ENCODE results near the gene CYP4A22.
"Not testable (repeated sequence)": the region's sequence is repeated elsewhere in the genome, so short reads cannot be mapped to it uniquely, and the experiment has no call there.

DNA sequence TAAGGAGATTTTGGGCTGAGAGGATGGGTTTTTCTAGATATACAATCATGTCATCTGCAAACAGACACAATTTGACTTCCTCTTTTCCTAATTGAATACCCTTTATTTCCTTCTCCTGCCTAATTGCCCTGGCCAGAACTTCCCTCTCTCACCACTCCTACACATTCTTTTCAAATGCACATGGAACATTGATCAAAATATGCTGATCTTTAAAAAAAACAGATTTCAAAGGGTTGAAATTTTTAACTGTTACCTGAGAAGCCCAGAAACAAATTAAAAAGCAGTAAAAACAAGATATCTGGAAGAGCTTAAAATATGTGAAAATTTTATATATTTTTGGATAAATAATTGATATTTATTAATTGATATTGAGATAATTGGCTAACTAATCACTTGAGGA, 12.4 kb upstream of the CYP4A22 start:
- not testable (repeated sequence) for TF ChIP-seq POLR2AphosphoS5, POLR2A, EP300 (IDR thresholded peaks at IDR 0.05)
- TF ChIP-seq, protein P1, sequence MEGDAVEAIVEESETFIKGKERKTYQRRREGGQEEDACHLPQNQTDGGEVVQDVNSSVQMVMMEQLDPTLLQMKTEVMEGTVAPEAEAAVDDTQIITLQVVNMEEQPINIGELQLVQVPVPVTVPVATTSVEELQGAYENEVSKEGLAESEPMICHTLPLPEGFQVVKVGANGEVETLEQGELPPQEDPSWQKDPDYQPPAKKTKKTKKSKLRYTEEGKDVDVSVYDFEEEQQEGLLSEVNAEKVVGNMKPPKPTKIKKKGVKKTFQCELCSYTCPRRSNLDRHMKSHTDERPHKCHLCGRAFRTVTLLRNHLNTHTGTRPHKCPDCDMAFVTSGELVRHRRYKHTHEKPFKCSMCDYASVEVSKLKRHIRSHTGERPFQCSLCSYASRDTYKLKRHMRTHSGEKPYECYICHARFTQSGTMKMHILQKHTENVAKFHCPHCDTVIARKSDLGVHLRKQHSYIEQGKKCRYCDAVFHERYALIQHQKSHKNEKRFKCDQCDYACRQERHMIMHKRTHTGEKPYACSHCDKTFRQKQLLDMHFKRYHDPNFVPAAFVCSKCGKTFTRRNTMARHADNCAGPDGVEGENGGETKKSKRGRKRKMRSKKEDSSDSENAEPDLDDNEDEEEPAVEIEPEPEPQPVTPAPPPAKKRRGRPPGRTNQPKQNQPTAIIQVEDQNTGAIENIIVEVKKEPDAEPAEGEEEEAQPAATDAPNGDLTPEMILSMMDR (IDR thresholded peaks at IDR 0.05) = not testable (repeated sequence)
